CD8-positive, alpha-beta memory T cell (primary cell): ENCODE results near the gene PPIF. TPM values are rescaled to one million over a fixed set of nuclear protein-coding genes. Genes with fewer than 3 reads are reported as not detected.

Experiments
- CTCF ChIA-PET: fragments of 350-600 bp; sonication (Branson Sonifier 250); formaldehyde crosslinking; loops from one replicate; lab custom pipeline; 2021; ENCODE audit warnings: antibody characterized with exemption; lab: Charles Lee
- POLR2A ChIA-PET: fragments of 350-600 bp; sonication (Branson Sonifier 250); formaldehyde crosslinking; loops from one replicate; lab custom pipeline; 2021; ENCODE audit warnings: antibody characterized with exemption; lab: Charles Lee
- DNase-seq, 5 donors: peaks; one replicate each; pipeline versions ENCODE4 v3.0.0 to v3.0.0-alpha.2; 2020 to 2022; ENCODE audit warnings: mixed read lengths in 1 of 5
- H3K27ac ChIP-seq: one replicate; pipeline ENCODE4 v1.7.0; 2013; ENCODE audit warnings: low read depth, mild to moderate bottlenecking, low read length, moderate library complexity
- H3K27me3 ChIP-seq: 2 replicates; pipeline ENCODE4 v1.7.0; 2013; ENCODE audit warnings: low read length, mild to moderate bottlenecking; ENCODE audit not compliant: insufficient read depth, poor library complexity, severe bottlenecking
- H3K36me3 ChIP-seq: 2 replicates; pipeline ENCODE4 v1.7.0; 2013; ENCODE audit warnings: mild to moderate bottlenecking, low read length, moderate library complexity; ENCODE audit not compliant: insufficient read depth
- H3K4me1 ChIP-seq: 2 replicates; pipeline ENCODE4 v1.7.0; 2013; ENCODE audit warnings: mild to moderate bottlenecking, low read length, moderate library complexity; ENCODE audit not compliant: insufficient read depth
- H3K4me3 ChIP-seq: 2 replicates; pipeline ENCODE4 v1.7.0; 2013; ENCODE audit warnings: mild to moderate bottlenecking, low read length
- H3K9me3 ChIP-seq: 2 replicates; pipeline ENCODE4 v1.7.0; 2013; ENCODE audit warnings: mild to moderate bottlenecking, low read length
- H3K27ac Mint-ChIP-seq, 8 donors: one replicate each; pipeline ENCODE4 v1.8.0; 2020 to 2021; ENCODE audit warnings: mixed read lengths in 8 of 8, mild to moderate bottlenecking in 6 of 8, inconsistent platforms in 3 of 8, moderate library complexity in 3 of 8
- H3K27me3 Mint-ChIP-seq, 2 donors: one replicate each; pipeline ENCODE4 v1.8.0; 2020 to 2021; ENCODE audit warnings: mixed read lengths in 2 of 2, mild to moderate bottlenecking in 1 of 2, moderate library complexity in 1 of 2
- H3K36me3 Mint-ChIP-seq, 3 donors: one replicate each; pipeline ENCODE4 v1.8.0; 2020 to 2021; ENCODE audit warnings: mixed read lengths in 3 of 3, inconsistent platforms in 1 of 3, mild to moderate bottlenecking in 1 of 3
- H3K4me1 Mint-ChIP-seq, 3 donors: one replicate each; pipeline ENCODE4 v1.8.0; 2020 to 2021; ENCODE audit warnings: mixed read lengths in 3 of 3, inconsistent platforms in 1 of 3, mild to moderate bottlenecking in 1 of 3
- H3K4me3 Mint-ChIP-seq, 7 donors: one replicate each; pipeline ENCODE4 v1.8.0; 2020 to 2021; ENCODE audit warnings: mixed read lengths in 7 of 7, mild to moderate bottlenecking in 6 of 7, moderate library complexity in 4 of 7, inconsistent platforms in 2 of 7
- H3K9me3 Mint-ChIP-seq, 5 donors: one replicate each; pipeline ENCODE4 v1.8.0; 2020 to 2022; ENCODE audit warnings: mixed read lengths in 5 of 5, mild to moderate bottlenecking in 3 of 5, moderate library complexity in 2 of 5, inconsistent platforms in 1 of 5
- polyA plus RNA-seq: library from polyadenylated mRNA; unstranded; fragments of 300-500 nt; fragmentation: Illumina TruSeq; gene quantifications from one replicate; pipeline ENCODE4 v1.2.3, GENCODE V29; 2021
- total RNA-seq, 2 experiments: library from RNA; stranded (reverse); gene quantifications; one replicate each; pipeline ENCODE4 v1.2.3, GENCODE V29; 2021

The PPIF gene
- total and polyA plus RNA-seq, 3 experiments from 2014 or later = 13.7 to 181 (median 173) TPM

- Mint-ChIP-seq H3K4me1 (no peaks in the 10 kb centered on the region), H3K36me3 (no peaks in the 10 kb centered on the region), H3K9me3 (no peaks in the 10 kb centered on the region), H3K27me3 (no peaks in the 10 kb centered on the region), H3K4me3 (no peak overlapping the region), H3K27ac (no peak overlapping the region)
- Histone ChIP-seq H3K4me1 (no peaks in the 10 kb centered on the region), H3K9me3 (no peaks in the 10 kb centered on the region), H3K27me3 (no peaks in the 10 kb centered on the region), H3K4me3 (no peak overlapping the region), H3K27ac (no peak overlapping the region), H3K36me3 (no peaks in the 10 kb centered on the region)
- POLR2A ChIA-PET = no interaction called here
- DNase-seq = peak in 1 of 5 donors; percentile 35
- CTCF ChIA-PET = interaction anchor here (1.6 kb wide), 1 partner anchor 74 kb away, joined by 3 read pairs; no protein-coding TSS in a partner anchor
Observed at GRCh38 chr10:79385392-79385795, 38.1 kb downstream of the PPIF start.

- Mint-ChIP-seq H3K9me3 (no peaks in the 10 kb centered on the region), H3K4me3 (no peak overlapping the region), H3K27me3 (no peaks in the 10 kb centered on the region), H3K4me1 (no peaks in the 10 kb centered on the region), H3K27ac (no peak overlapping the region), H3K36me3 (no peaks in the 10 kb centered on the region)
- ChIA-PET CTCF (no interaction called here), POLR2A (no interaction called here)
- Histone ChIP-seq H3K36me3 (no peaks in the 10 kb centered on the region), H3K4me1 (no peaks in the 10 kb centered on the region), H3K4me3 (no peak overlapping the region), H3K9me3 (no peaks in the 10 kb centered on the region), H3K27ac (no peak overlapping the region), H3K27me3 (no peaks in the 10 kb centered on the region)
- peak in 2 of 5 donors; percentile 0 to 35 for DNase-seq
Observed at GRCh38 chr10:79385804-79386531, 38.7 kb downstream of the PPIF start.

- POLR2A ChIA-PET = no interaction called here
Observed at GRCh38 chr10:79386637-79387465, 39.6 kb downstream of the PPIF start.

DNA sequence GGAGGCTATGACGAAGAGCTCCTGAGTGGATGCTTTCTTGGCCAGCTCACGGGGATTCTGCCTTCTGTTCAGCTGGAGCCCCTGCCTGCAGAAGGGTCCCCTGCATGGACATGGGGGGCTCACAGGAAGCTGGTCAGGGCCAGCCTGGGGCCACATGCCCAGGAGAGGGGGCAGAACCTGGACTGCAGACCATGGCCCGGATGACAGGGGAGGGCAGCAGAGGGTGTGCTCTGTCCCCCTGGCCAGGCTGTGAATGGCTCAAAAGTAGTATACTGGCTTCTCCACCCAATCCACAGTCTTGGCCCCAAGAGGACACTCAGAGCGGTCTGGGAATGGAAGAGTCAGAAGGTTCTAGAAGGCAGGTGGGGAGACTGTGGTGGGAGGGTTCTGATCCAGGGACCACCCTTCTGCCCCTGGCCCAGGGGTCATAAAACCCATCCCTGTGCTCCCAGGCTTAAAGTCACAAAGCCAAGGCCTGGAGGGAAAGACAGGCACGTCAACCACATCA is 40.3 kb downstream of the PPIF start:
- no peak overlapping the region for H3K4me3 Mint-ChIP-seq
- POLR2A ChIA-PET = no interaction called here
- no peak overlapping the region for H3K27ac ChIP-seq
- H3K36me3 Mint-ChIP-seq = no peaks in the 10 kb centered on the region
- peak in 1 of 5 donors; percentile 33 for DNase-seq
- H3K4me3 ChIP-seq = no peak overlapping the region
- no peaks in the 10 kb centered on the region for H3K9me3 ChIP-seq
- no peaks in the 10 kb centered on the region for H3K27me3 ChIP-seq
- CTCF ChIA-PET = interaction anchor here (0.7 to 1.5 kb wide), 2 partner anchors 13 to 80 kb away, joined by 3 read pairs; no protein-coding TSS in a partner anchor
- no peaks in the 10 kb centered on the region for H3K4me1 ChIP-seq
- H3K9me3 Mint-ChIP-seq = no peaks in the 10 kb centered on the region
- no peak overlapping the region for H3K27ac Mint-ChIP-seq
- H3K27me3 Mint-ChIP-seq = no peaks in the 10 kb centered on the region
- no peaks in the 10 kb centered on the region for H3K36me3 ChIP-seq
- H3K4me1 Mint-ChIP-seq = no peaks in the 10 kb centered on the region

More at GRCh38 chr10:79386637-79387465, 39.6 kb downstream of the PPIF start:
- no peaks in the 10 kb centered on the region for H3K36me3 Mint-ChIP-seq
- H3K4me1 ChIP-seq = no peaks in the 10 kb centered on the region
- no peak overlapping the region for H3K27ac ChIP-seq
- H3K4me3 Mint-ChIP-seq = no peak overlapping the region
- DNase-seq = peak in 2 of 5 donors; percentile 0 to 30
- H3K4me1 Mint-ChIP-seq = no peaks in the 10 kb centered on the region
- H3K9me3 Mint-ChIP-seq = no peaks in the 10 kb centered on the region
- CTCF ChIA-PET = interaction anchor here (1.5 kb wide), 1 partner anchor 12 kb away, joined by 3 read pairs; no protein-coding TSS in a partner anchor
- no peak overlapping the region for H3K4me3 ChIP-seq
- H3K27me3 Mint-ChIP-seq = no peaks in the 10 kb centered on the region
- H3K27ac Mint-ChIP-seq = peak overlapping the region in 1 of 8 donors; percentile 32
- no peaks in the 10 kb centered on the region for H3K36me3 ChIP-seq
- no peaks in the 10 kb centered on the region for H3K9me3 ChIP-seq
- H3K27me3 ChIP-seq = no peaks in the 10 kb centered on the region

DNA sequence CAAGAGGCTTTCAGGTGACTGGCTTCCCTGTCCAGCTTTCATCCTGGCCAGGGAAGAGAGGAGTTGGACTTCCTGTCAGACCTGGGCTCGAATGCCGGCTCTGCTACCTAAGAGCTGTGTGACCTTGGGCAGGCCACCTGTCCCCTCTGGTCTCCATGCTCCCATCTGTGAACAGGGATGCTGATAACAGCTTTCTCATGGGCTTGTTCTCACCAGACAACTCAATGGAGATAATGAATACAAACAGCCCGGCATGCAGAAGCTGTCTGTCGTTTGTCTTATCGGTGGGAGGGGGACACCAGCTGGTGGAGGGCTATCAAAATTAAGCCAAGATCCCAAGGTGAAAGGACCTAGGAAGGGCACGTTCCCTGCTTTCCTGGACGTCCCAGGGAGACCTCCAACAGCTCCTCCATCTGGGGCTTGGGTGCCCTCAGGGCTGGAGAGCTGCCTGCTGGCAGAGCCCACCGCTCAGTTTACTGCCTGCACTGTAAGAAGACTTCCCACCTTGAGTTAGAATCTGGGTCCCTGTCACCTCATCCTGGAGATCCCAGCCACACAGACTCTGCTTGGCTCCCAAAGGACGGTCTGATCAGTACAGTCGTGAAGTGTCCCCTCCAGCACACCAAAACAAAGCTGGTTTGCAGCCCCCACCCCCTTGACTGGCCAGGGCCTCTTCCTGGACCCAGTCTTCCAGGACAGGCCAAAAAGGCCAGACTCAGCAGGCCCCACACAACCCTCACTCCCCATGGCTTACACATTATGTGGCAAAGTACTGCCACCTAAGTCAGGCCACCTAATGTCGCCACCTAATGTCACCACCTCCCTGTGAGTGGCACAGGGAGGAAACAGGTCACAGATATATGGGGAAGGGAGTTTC is 40.9 kb downstream of the PPIF start:
- H3K4me1 Mint-ChIP-seq = no peaks in the 10 kb centered on the region

DNA sequence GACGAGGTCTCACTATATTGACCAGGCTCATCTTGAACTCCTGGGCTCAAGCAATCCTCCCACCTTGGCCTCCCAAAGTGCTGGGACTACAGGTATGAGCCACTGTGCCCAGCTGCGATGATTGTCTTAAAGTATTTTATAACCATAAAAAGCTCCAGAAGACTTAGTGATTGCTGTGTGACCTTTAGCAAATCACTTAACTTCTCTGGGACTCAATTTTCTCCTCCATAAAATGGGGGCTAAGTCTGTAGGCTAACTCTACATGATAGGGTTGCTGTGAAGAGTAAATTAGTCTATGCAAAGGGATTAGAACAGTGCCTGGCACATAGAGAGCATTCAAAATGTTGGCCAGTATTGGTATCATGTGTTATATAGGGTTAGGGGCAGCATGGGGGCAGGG is 42.8 kb downstream of the PPIF start:
- H3K9me3 Mint-ChIP-seq = no peaks in the 10 kb centered on the region
- DNase-seq = no peak
- peaks cover 0 to 2% (median 0%) of the 10 kb centered on the region in 3 donors for H3K36me3 Mint-ChIP-seq

More for the DNA sequence above, 40.9 kb downstream of the PPIF start:
- Mint-ChIP-seq H3K27me3 (no peaks in the 10 kb centered on the region), H3K36me3 (peaks cover 0 to 2% (median 0%) of the 10 kb centered on the region in 3 donors), H3K9me3 (no peaks in the 10 kb centered on the region), H3K27ac (peak overlapping the region in 1 of 8 donors; percentile 21), H3K4me3 (no peak overlapping the region)
- ChIA-PET POLR2A (no interaction called here), CTCF (interaction anchor here (0.7 to 1.5 kb wide), 3 partner anchors 14 to 79 kb away, joined by 3 read pairs; no protein-coding TSS in a partner anchor)
- H3K4me3 ChIP-seq = no peak overlapping the region
- H3K4me1 ChIP-seq = no peaks in the 10 kb centered on the region
- DNase-seq = peak in 1 of 5 donors; percentile 29
- no peak overlapping the region for H3K27ac ChIP-seq
- no peaks in the 10 kb centered on the region for H3K36me3 ChIP-seq
- H3K9me3 ChIP-seq = no peaks in the 10 kb centered on the region
- H3K27me3 ChIP-seq = no peaks in the 10 kb centered on the region

GRCh38 chr10:79390551-79391229 is 43.4 kb downstream of the PPIF start:
- Histone ChIP-seq H3K4me1 (no peaks in the 10 kb centered on the region), H3K4me3 (no peak overlapping the region), H3K27ac (peak overlapping the region; percentile 61), H3K9me3 (no peaks in the 10 kb centered on the region), H3K27me3 (no peaks in the 10 kb centered on the region), H3K36me3 (no peaks in the 10 kb centered on the region)
- no peak overlapping the region for H3K4me3 Mint-ChIP-seq
- H3K36me3 Mint-ChIP-seq = peaks cover 0 to 2% (median 0%) of the 10 kb centered on the region in 3 donors
- H3K27ac Mint-ChIP-seq = peak overlapping the region in 2 of 8 donors; percentile 2 to 61
- no peaks in the 10 kb centered on the region for H3K4me1 Mint-ChIP-seq
- peak in 1 of 5 donors; percentile 26 for DNase-seq
- ChIA-PET CTCF (interaction anchor here (0.9 to 1.4 kb wide), 3 partner anchors 9 to 77 kb away, joined by 3 to 5 read pairs (median 4); no protein-coding TSS in a partner anchor), POLR2A (no interaction called here)
- no peaks in the 10 kb centered on the region for H3K27me3 Mint-ChIP-seq
- no peaks in the 10 kb centered on the region for H3K9me3 Mint-ChIP-seq

More for the DNA sequence above, 42.8 kb downstream of the PPIF start:
- ChIA-PET CTCF (interaction anchor here (1.4 kb wide), 2 partner anchors 10 to 15 kb away, joined by 4 to 5 read pairs; no protein-coding TSS in a partner anchor), POLR2A (no interaction called here)
- Histone ChIP-seq H3K4me1 (no peaks in the 10 kb centered on the region), H3K4me3 (no peak overlapping the region), H3K27ac (peak overlapping the region; percentile 61), H3K27me3 (no peaks in the 10 kb centered on the region), H3K9me3 (no peaks in the 10 kb centered on the region), H3K36me3 (no peaks in the 10 kb centered on the region)
- Mint-ChIP-seq H3K27me3 (no peaks in the 10 kb centered on the region), H3K4me3 (no peak overlapping the region), H3K4me1 (no peaks in the 10 kb centered on the region), H3K27ac (peak overlapping the region in 1 of 8 donors; percentile 2)
